Activated CD4-positive, CD25-positive, alpha-beta regulatory T cell treated with anti-CD3 and anti-CD28 coated beads, Interleukin-2, amount 50 U/mL, for 24 hours (primary cell): ENCODE measurements around the gene JAG1.

Experiments
- ATAC-seq, 2 donors: fragments of 150-1000 bp; cut with Tn5 transposase; one replicate each; pipeline ENCODE4 v1.10.0; 2021; ENCODE audit warnings: mild to moderate bottlenecking in 1 of 2, moderate library complexity in 1 of 2

Gene JAG1

DNA sequence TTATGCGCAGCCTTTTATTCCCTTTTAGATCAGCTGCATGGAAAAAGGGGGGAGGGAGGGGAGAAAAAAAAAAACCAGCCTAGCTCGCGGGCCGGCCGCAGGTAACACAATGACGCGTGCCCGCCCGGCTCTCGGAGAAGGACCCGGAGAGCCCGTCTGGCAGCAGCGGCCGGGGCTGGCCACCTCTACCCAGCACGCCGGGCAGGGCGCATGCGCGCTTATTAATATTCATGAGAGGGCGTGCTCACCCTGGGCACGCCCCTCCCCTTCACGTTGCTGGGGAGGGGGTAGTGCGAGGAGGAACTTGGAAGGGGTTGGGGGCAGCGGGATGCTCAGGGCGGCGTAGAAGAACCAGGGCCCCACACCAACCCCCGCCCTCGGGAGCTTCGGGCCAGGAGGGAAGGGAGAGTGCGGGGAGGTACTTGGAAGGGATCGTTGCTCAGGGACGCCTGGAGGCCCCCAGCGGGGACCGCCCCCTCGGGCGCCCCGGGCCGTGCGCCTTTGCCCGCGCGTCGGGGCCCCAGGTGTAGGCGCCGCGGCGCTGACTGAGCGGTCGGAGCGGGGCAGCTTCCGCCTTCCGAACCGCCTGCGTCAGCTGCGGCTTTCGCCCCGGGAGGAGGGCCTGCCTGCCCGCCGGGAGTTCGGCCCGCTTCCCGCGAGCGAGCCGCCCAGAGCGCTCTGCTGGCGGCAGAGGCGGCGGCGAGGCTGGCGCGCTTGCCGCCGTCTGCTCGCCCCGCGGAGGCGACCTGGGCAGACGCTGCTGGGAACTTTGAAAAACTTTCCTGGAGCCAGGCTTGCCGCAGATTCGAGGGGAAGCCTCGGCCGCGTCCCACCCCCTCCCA is at the start of gene JAG1:
Gene JAG1 (minus strand): TSS at position 158 of the 842 bp plus-strand sequence. CDS start 469 bp downstream, outside the sequence.
- peak; percentile 47 to 52 for ATAC-seq

DNA sequence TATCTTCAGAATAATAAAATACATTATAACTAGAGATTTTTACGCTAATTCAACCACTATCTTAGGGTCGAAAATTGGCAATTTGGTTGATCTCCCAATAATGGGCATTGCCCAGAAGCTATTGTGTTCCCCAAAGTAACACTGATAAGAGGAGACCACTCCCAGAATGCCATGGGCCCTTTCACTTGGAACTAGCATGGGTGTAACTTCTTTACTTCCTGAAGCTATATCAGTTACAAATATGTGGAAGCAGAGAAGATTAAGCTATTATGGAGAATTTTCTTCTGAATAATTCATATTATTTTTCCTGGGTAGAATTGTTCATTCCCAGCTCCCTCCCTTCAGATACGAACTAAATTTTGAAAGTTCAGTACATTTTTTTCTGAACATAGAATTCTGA is 48.2 kb upstream of the JAG1 start:
- ATAC-seq = no peak

DNA sequence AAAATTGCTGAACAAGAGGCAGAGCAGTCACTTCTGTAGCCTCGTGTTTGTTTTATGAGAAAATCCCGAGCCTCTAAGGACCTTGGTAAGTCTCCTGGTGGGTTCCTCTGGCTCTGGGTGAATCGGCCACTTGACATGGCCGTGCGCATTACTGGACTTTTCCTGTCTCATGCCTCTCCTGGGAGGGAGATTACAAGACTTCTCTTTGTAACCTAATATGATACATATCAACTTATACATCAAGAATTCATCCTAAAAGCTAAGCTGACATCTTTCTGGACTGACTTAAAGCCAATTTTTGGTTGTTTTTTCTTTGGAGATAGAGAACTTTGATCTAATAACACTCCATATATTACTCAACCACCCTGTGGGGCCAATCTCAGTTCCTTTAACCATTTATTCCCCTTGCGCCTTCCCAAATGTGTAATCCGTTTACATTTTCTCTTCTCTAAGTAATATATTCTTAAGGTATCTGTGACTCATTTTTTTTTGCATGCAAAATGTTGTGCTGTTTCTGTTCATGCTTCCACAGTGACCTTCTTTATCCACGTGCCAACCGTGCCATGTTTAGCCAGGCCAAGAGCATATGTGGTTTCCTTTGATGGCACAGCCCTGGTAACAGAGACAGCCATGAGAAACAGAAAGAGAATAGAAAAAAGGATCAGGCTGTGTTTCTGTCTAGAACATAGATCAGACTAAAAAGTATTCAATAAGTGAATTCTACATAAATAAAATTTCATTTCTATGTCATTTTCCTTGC is 47.5 kb upstream of the JAG1 start:
- no peak for ATAC-seq

DNA sequence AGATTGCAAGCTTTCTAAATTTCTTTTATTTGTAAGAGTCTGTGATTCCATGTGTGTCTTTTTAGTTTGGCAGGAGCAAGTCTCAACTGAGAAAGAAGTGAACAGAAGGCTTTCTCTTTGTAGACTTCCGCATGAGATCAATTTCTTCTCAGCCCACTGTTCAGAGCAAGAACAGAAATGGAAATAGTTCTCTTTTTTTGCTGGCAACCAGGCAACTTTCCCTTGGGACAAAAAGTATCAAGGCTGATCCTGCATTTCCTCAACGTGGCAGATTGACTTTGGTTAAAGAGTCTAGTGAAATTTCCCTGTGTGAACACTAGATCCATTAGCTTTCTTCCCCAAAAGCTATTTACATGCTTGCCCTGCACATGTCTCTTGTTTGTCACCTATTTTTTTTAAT is 46.8 kb upstream of the JAG1 start:
- ATAC-seq = no peak

DNA sequence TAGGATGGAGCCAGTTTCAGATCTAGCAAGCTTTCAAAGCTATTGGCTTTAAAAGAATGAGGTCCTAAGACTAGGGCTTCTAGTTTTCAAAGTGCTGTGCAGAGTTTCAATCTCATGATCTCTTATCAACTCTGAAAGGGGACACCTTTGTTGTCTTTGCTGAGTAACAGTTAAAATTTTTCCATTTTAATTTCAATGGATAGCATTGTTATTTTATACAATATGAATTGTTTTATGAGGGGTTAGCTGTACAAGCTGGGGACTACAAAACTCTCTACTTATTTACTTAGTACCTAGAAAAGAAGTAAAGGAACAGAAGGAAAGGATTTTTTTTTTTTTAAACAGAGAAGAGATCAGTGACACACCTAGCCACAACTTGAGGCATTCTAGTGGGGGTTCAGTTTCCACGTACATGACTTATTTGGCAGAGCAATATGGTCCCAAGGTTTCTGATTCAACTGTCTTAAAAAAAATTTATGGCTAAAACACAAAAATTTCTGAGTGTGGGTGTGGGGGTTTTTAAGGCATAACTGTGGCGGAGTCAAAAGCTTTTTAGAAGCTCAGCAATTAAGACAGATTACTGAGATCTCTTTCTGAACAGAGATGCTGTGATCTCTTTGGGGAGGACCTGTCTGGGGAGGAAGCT is 46.1 kb upstream of the JAG1 start:
- ATAC-seq = no peak

DNA sequence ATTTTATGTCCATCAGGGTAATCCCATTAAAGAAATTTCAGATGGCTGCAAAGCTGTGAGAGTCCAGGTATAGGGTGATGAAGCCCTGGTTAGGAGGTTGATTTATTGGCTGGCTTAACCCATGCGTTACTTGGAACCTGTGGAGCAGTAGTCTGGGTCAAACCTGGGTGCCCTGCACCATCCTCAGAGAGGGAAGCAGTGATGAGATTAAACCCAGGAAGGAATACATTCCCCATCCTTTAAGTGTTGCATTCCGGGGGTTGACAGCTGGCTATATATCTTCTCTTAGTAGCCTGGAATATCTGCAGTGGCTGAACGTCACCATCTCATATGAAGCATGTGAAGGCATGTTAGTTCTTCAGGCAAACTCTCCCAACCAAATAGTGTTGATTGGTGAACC is 44.9 kb upstream of the JAG1 start:
- no peak for ATAC-seq

DNA sequence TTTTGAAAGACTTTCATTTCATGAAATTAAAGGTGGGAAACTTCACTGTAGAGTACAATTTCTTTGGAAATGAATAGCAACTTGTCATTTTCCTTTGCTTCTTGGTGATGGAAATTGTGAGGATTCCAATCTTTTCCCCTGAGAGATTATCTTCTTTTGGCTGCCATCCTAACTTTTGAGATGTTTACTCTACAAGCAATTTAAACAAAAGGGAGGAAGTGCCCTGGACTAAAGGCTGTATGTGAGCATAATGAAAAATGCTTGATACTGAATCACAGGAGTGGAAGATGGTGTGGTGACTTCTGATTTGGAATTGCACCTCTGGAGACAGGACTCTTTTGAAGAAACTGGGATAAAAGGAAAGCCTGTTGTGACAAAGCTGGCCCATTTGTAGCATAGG is 43.1 kb upstream of the JAG1 start:
- no peak for ATAC-seq

DNA sequence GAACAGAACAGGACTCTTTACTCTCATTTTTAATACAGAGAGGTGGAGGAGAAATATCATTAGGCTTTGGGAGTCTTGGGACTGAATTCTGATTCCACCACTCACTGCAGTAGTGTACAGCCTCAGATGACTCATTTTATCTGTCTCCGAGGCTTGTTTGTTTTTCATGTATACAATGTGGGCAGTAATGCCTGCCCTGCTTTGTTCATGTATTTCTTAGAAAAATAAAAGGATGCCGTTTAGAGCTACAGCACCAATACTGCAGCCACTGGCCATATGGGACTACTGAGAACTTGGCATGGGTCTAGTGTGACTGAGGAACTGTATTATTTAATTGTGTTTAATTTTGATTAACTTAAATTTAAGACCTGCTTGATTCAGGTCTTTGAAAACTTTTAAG is 41.2 kb upstream of the JAG1 start:
- ATAC-seq = no peak

DNA sequence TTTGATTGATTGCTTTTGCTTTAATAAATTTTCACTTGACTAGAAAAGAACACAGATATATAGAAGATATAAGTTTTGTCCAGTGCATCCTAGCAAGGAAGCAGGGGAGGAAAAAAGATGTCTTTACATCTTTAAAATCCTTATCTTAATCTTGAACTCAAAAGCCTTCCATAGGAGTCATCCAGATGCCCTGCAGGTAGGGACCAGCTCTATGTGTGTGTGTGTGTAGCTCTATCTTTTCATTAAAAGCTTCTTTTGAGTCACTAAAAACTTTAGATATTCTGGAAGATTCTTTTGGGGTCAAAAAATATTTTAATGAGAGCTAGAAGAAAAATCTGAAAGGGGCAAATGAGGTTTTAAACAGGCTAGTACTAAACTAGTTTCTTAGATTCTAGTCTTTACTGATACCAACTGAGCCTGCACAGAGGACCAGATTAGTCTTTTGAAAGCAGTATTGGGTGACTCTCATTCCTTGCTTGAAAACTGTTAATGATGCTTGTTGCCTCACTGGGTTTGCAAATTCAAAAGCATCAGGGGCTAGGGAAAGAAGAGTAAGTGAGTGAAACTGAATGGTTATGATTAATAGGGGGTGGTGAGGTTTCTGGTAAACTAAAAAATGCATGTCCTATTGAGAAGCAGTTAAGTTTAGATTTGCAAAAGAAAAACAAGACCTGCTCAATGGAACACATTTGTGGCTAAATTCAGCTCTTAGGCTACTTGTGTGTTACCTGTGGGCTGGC is 40.6 kb upstream of the JAG1 start:
- ATAC-seq = no peak

DNA sequence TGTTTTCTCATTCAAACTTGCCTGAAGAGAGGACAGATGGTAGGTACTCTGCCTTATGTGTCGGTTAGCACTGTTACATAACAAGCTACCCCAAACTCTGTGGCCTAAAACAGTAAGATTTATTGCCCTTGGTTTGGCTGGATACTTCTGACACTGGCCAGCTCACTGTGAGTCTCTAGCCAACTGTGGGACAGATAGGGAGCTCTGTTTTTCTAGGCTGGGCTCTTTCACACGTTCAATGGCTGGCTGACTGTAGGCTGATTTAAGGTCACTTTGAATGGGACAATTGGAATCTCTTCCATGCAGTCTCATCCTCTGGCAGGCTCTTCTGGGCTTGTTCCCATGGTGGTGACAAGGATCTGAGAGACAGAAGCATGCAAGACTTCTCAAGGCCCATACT is 39.4 kb upstream of the JAG1 start:
- no peak for ATAC-seq

DNA sequence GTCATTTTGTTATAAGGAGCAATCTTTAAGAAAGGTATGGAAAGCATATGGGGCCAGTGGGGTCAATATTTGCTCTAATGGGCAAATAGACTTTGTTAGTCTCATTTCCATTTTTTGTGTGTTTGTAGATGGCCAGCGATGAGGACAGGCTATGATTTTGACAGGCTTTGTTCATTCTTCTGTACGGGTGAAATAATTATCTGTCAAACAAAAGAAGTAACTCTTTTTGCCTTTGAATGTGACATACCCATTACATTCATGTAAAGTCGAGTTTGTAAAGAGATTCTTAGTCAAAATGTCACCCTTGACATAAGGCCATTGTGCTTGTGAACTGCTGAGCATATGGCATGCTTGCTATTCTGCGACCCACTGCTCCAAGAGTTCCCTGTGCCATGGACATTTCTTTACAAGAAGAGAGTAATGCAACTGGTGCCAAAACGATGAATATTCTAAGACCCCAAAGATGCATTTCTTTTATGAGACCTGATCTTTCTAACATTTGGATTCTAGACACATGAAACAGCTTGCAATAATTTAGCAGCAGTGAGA is 38.2 kb upstream of the JAG1 start:
- no peak for ATAC-seq

DNA sequence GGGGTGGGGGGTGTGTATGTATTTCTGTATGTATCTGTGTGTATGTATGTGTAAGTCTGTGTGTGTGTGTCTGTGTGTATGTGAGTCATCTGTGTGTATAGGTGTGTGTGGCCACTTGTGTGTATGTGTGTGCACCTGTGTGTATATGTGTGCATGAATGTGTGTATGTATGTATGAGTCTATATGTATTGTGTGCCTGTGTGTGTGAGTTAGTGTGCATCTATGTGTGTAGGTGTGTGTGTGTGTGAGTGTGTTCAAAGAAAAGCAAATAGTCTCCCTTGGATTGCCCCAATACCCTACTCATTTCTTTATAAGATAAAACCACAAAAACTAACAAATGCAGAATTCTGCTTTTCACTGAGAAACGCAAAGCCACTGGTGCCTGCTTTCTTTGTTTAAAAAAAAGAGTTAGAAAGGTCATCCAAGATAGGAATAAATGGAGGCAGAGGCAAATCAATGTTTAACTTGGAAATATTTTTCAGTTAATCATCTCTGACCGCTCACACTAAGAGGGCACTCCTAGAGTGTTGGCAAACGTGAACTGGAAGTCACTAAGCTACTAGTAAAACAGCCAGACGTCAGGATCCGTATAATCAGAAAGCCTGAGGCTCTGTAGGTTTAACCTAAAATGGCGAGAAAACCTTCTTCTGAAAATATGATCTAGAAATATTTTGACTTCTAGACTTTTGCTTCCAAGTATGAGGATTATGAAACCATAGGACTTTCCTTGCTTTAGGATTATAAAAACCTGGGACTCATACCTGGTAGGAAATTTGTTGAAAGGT is 37.4 kb upstream of the JAG1 start:
- no peak for ATAC-seq

DNA sequence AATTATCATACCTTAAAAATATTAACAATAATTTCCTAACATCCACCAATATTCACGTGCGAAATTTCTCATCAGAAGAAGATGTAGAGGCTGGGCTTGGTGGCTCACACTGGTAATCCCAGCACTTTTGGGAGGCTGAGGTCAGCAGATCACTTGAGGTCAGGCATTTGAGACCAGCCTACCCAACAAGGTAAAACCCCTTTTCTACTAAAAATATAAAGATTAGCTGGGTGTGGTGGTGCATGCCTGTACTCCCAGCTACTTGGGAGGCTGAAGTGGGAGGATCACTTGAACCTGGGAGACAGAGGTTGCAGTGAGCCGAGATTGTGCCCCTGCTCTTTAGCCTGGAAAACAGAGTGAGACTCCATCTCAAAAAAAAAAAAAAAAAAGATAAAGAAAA is 36.1 kb upstream of the JAG1 start:
- no peak for ATAC-seq

DNA sequence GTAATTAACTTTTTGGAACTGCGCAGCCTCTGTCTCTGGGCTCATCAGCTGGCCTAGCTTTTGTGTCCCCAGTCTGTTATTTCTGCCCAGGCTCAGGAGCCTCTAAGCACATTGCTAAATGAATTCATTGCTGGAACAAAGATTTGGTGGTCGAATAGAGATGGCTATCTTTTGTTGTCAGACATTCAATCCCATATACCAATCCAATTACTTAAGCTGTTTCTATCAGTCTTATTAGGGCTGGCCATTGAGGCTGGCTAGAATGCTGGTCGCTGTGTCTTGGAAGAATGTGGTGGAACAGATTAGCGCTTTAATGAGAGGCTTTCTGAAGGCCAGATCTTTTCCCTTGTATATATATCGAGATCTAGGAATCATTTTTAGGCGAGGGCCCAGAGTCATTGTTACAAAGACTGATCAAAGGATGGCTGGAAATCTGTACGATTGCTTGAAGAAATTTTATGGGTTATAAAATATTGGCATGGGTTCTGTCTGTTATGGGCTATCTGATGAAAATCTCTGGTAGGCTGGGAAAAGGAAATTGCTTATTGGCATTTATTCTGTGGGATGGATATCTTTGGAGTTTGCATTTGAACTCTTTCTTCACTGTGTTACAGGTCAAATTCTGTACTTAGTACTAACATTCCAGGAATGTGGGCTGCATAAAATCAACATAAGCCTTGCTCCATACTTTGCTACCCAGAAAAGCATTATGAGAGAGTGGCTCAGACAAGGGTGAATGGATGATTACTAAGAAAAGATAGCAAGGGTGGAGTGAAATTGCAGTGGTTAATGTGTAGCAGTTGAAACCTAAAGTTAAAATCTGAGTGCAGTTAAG is 34.8 kb upstream of the JAG1 start:
- no peak for ATAC-seq

DNA sequence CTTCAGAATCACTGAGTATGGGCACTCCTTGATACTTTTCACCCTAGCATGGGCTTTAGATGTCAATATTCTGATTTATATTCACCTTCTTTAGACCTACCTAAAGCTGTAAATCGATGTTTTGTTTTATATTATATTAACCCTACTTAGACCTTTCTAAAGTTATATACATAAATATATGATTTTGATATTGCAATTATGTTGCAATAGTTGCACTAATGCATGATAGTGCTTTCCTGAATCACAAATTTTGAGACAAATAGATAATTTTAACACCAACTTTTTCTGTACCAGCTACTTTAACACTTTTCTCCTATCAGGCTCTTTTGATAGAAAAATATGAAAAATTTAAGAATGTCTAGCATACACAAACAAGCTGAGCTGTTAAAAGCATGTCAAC is 34.0 kb upstream of the JAG1 start:
- ATAC-seq = no peak

DNA sequence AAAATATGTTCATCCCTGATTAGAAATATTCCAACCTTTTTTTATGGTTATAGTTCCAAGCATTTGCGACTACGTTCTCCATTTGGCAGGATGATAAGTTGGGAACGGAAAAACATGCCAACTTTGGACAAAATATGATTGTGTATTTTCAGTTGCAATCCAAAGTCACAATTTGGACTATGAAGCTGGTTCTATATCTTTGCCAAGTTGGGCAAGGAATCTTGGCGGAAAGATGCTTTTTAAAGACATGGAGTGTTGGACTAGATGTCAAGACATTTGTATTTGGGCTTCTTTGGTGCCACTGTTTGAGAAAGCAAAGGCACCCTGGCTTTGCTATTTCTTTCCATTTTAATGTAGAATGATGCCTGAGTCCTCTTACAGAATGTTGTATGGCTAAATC is 33.3 kb upstream of the JAG1 start:
- ATAC-seq = no peak

DNA sequence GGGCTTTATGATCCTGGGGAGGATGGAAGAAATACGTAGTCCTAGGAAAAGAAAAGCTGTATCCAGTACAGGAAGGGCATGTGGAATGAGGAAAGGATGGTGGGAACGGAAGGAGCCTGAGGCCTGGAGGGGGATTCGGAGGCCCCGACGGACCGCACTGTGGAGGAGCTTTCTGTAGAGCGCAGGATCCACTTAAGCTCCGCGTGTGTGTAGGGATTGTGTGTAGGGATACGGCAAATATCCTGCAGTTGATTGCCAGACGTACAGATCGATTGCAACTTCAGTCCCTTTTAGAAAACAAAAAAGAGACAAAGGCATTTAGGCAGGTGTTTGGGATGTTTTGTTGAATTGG is 32.6 kb upstream of the JAG1 start:
- no peak for ATAC-seq

DNA sequence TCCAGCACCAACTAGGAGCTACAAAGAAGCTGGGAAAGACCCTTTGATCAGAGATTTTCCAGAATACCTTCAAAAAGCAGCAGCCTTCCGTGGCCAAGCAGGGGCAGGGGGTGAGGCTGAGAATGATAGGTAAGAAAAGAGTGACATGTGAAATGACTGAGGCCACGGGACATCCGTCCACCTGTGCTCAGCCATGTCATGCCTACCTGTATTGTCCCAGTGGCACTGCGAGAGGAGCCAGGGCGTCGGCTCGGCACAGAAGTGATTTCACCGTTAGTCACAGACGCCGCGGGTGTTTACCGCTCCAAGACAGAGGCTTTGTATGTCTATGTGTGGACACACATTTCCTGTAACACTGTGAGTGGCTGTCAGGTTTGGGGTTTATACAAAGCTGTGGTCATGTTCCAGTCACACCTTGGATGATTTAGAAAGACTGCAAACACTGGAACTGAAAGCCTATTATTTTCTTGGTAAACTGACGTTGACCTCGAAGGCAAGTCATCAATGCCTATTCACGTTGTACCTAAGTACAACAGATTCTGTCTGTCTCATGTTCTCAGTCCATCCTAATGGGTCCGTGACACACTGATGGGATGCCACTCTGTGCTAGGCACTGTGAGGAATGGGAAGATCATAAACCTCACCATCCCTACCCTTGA is 32.1 kb upstream of the JAG1 start:
- no peak for ATAC-seq

DNA sequence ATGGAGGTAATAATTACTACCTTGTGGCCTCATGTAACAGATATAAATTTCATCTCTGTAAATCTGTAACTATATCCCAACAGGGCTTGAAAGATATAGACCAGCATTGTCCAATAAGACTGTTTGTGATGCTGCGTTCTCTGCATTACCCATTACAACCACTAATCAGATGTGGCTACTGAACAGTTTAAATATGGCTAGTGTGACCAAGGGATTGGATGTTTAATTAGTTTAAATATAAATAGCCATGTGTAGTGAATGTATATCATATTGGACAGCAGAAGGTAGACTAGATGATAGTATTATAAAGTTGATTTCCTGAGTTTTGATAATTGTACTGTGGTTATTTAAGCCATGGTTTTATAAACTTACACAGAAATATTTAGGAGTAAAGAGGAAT is 27.8 kb upstream of the JAG1 start:
- no peak for ATAC-seq

DNA sequence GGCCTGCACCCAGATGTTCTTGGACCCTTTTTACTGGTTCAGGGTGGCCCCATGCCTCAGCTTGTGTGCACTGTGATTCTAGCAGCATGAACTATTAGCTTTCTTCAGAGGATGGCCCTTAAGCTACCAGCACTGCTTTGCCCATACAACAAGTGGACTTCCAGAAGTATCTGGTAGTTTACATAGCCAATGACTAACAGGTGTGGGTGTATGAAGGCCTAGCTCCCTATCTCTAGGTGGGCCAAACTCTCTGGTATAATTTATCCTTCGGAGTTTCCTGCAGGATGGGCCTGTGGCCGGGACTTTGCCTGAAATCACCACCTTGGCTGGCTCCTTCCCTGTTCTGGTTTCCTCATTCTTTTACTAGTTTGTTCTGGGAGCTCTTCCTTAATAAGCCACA is 26.1 kb upstream of the JAG1 start:
- ATAC-seq = no peak

DNA sequence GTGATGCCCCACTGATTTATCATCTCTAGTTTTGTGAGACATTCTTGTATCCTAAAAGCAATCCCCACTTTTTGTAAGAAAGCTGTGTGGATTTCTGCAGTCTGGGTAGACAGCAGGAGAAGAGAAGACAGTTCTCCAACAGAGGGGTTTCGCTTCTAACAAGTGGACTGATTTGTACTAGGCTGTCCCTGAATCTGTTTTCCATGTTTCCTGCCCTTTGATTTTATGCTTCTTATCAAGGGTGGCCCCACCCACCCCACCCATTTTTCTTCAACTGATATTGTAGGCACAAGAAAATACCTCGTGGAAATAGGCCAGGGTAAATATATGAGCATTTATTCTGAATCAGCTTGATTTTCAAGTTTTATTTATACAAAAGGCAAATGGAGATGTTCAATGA is 25.7 kb upstream of the JAG1 start:
- no peak for ATAC-seq
